ENCODE measurements around the gene PAF1.
"Not testable (repeated sequence)": the region's sequence is repeated elsewhere in the genome, so short reads cannot be mapped to it uniquely, and the experiment has no call there.

PAF1 gene

DNA sequence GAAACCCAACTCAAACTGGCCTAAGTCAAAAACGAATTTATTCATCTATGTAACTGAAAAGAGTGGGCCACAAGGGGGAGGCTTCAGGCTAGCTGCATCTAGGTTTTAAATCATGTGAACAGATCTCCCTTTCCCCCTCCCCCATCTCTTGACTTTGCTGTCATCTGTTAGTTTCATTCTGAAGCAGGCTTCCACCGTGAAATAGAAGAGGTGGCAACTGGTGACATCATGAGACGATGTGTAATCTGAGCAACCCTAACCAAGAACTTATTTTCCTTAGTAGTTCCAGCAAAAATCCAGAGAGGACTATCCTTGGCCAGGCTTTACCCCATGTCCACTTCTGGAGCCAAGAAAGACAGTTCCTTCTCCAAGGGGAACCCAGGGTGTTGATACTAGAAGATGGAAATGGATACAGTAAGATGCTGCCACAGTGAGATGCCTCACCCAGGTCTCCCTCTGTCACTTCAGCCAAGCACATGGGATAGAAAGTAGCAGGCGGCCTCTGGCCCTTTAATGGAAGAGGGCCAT lies 39.3 kb downstream of the PAF1 start:
- DNase-seq = no peak

DNA sequence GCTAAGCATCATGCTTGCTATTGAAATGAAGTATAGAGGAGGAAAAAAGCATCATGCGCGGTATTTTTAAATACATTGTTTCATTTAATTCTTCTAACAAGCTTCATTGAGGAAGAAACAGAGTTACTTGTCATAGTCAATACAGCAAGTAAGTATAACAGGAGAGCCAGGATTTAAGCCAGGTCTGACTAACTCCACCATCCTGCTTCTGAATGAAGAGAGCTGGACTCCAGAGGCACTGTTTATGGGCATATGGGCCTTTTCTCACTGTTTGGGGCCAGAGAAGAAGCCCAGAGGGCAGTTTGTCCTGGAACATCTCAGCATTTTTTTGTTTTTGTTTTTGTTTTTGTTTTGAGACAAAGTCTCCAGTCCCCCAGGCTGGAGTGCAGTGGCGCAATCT lies 40.8 kb downstream of the PAF1 start:
- no peak for DNase-seq

DNA sequence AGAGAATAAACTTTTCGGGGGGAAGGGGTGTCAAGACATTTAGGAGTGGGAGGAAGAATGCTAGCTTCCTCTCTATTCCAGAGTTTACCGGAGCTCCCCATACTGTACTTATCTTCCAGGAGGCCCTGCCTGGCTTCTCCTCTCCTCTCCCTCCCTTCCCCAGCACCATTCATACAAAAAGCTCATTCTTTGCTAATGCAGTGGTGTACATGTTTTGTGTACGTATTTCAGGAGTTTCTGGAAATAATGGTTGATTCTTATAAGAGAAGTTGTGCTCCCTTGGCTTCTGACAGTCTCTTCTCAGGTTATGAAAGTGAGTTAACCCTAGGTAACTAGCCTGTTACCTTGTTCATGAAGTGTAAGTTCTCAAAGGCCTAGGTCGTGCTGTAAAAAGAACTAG lies 41.6 kb downstream of the PAF1 start:
- DNase-seq = no peak

DNA sequence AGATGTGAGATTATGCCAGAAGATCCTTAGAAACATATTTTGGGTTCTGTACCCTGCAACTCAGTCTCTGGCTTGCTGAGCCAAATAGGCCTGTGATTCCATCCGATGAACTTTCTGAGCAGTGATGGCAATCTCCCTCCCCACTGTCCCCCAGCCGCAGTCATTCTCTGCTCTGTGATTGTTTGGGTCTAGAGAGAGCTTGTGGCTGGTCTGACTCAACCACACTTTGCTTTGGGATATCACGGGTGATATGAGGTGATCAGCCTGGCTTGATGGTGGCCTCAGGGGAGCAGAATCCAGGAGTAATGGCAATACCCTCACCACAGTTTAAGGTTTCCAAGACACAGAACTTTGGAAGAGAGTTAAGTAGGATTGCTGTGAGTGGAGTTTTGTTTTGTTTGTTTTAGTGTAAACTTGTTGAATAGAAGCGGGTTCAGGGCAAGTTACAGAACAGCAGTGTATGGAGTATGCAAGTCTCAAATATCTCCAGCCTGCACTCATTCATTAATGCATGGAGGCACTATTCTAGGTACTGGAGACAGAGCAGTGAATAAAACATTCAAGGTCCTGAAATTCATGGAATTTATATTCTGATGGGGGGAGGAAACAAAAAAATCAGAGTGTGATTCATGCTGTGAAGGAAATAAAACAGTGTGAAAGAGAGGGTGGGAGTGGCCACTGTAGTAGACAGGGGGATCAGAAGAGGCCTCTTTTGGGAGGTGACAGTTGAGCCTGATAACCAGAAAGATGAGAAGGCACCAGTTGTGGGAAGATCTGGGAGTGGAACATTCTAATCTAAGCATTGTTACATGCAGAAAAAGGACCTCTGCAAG lies 43.4 kb downstream of the PAF1 start:
- no peak for DNase-seq

DNA sequence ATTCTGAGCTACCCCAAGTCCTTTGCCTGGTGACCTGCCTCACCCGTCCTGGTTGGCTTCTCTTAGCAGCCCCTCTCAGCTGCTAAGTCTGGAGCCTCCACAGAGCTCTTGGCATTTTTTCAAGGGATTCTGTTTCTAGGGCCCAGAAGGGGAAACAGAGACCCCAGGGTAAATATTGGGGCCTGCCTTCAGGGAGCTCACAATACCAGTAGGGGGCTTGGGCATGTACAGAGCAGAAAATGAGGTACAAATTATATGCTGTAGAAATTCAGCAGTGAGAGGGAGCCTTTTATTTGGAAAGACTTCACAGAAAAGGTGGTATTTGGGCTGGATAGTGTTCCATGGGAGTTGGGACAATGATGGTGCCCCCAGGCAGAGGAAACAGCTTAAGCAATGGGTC lies 45.0 kb downstream of the PAF1 start:
- DNase-seq = no peak

DNA sequence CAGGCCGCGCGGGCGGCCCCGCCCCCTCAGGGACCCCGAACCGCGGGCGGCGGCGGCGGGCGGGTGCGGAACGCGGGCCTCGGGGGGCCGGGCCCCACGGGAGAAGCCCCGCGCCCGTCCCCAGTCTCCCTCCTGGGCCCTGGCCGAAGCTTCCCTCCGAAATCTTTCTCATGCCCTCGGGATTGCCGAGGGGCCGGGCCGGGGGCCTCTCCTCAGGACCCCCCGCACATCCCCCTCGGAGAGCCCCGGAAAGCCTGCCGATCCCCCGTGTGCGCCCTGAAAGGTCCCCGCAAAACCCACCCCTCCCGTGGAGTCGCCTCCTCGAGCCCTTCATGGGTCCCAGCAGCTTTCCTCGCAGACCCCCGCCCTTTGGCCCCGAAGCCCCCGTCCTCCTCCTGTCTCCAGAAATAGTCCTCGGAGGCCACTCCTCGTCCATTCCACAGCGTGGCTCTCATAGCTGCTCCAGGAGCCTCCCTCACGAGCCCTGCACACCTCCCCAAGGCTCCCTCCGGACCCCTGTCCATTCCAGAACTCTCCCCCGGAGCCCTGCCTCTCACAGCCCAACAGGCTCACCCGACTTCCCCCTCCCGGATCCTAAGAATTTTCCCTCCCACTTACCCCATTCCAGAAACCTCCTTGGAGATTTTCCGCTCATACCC lies 48.1 kb downstream of the PAF1 start:
- no peak for DNase-seq

DNA sequence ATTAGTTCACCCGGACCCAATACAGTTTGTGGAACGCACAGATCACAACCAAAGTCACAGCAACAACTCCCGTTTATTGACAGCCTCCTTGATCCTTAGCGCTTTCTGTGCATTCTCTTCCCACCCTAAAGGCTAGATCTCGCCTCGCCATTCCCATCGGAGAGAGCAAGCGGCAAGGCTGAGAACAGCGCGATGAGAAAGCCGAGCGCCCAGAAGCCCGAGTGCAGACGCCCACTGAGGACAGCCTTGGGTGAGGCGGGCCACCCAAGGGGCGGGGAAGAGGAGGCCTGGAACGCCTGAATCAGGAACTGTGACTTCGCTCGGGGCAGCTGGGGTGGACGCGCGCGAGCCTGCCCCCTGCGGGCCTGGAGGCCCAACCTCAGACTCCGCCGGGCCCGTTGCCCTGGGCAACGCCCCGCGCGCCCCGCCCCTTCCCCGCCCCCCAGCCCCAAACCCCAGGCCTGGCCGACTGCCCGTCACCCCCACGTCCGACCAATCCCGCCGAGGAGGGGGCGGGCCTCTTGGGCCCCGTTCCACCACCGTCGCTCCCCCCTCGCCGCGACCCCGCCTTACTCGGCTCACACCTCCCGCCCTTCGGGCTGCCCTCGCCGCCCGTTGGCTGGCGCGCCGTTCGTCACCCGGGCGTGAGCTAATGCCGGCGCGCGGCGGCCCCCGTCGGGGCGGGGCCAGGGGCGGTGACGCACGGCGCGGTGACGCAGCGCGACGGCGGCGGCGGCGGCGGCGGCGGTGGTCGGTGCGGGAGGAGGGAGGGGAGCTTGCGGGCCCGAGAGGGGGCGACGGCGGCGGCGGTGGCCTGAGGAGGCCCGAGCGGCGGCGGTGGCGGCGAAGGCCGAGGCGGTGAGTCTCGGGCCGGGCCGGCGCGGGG lies 48.9 kb downstream of the PAF1 start, which contains the start of gene SAMD4B:
TSS of gene SAMD4B (plus strand) at position 703 of the 886 bp plus-strand sequence. CDS start 14,473 bp downstream, outside the sequence.
- DNase-seq = peak; percentile 99

DNA sequence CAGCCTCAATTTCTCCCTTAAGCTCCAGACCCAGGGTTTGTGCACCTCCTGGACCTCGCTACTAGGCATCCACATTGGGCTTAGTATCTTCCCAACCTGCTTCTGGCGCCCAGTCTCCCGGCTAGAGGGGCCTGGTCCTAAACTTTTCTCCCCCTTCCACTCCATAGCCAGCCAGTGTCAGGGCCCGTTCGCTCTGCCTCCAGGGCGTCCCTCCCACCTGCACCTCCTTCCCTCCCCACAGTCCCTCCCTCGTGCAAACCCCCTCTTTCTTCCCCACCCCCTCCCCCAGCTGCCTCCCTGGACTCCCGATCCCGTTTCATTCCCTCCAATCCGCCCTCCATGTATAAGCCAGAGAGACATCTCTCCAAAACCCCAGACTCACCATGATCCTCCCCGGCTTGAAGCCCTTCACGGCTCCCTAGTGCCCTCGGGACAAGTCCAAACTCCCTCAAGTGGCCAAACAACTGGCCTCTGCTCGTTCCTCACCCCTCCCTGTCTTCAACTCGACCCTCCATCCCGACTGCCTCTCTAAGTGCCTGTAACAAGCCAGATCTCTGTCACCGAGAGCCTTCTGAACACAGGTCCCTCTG lies 49.7 kb downstream of the PAF1 start:
- DNase-seq = no peak

DNA sequence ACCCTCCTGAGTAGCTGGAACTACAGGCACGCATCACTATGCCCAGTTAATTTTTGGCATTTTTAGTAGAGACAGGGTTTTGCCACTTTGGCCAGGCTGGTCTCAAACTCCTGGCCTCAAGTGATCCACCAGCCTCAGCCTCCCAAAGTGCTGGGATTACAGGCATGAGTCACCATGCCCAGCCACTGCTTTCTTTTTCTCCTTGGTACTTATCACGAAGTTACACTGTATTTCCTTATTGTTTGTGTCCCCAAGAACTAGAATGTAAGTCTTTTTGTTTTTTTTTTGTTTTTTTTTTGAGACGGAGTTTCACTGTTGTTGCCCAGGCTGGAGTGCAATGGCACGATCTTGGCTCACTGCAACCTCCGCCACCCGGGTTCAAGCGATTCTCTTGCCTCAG lies 50.8 kb downstream of the PAF1 start:
- not testable (repeated sequence) for DNase-seq

DNA sequence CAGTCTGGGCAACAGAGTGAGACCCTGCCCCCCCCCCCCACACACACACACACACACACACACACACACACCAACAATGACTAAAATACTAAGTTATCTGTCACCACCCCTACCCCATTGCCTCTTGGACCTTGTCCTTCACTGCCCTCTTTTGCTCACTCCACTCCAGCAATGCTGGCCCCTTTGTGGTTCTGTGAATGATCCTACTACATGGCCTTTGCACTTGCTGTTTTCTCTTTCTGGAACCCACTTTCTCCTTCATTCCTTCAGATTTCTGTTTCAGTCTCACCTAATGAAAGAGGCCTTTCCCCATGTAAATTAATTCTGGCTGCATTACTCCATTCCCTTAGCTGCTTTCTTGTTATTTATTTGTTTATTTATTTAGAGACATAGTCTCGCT lies 51.2 kb downstream of the PAF1 start:
- DNase-seq = no peak

DNA sequence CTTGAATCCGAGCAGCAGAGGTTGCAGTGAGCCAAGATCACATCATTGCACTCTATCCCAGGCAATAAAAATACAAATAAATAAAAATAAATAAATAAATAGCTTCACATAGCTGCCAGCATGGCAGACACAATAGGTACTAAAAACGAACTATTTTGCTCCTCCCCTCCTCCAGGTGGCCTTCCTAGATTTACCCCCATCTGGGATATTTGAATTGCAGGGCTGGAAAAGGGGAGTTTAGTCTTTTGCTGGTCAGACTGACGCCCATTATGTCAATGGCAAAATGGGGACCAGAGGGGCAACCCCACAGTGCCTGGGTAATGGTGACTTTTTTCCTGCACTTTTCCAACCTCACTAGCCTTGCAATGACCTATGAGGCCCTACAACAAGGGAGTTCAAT lies 54.4 kb downstream of the PAF1 start:
- no peak for DNase-seq
